Activated CD4-positive, alpha-beta T cell treated with anti-CD3 and anti-CD28 coated beads, Interleukin-2, Interleukin-4, amounts not matched to agents 100 ng/mL and 50 ng/mL, durations not matched to agents 16 hours and 8 hours (primary cell): ENCODE data around the gene DOCK8.
A peak's percentile ranks its signal among the peaks of the same experiment; 100 is the strongest.
"Not testable (repeated sequence)": the region's sequence is repeated elsewhere in the genome, so short reads cannot be mapped to it uniquely, and the experiment has no call there.

Experiments used
- DNase-seq: peaks from one replicate; pipeline ENCODE4 v3.0.0-alpha.2; 2020; ENCODE audit warnings: low spot score

DOCK8 gene

GRCh38 chr9:365436-365835 lies 150.8 kb downstream of the DOCK8 start:
- no peak for DNase-seq

- no peak for DNase-seq
These were observed 152.0 kb downstream of the DOCK8 start for GRCh38 chr9:366620-367019.

GRCh38 chr9:370086-370485 lies 155.4 kb downstream of the DOCK8 start:
- no peak for DNase-seq

- DNase-seq: no peak
These were observed 156.7 kb downstream of the DOCK8 start for GRCh38 chr9:371349-371748.

GRCh38 chr9:372128-372527 lies 157.5 kb downstream of the DOCK8 start:
- no peak for DNase-seq

GRCh38 chr9:373759-374206 lies 159.1 kb downstream of the DOCK8 start:
- no peak for DNase-seq

GRCh38 chr9:374736-375135 lies 160.1 kb downstream of the DOCK8 start:
- no peak for DNase-seq

- no peak for DNase-seq
These were observed 161.4 kb downstream of the DOCK8 start for GRCh38 chr9:376115-376514.

- DNase-seq: no peak
These were observed 163.6 kb downstream of the DOCK8 start for GRCh38 chr9:378263-378662.

GRCh38 chr9:382383-382782 lies 167.7 kb downstream of the DOCK8 start:
- DNase-seq: no peak

- DNase-seq: peak; percentile 2
These were observed 171.2 kb downstream of the DOCK8 start for GRCh38 chr9:385818-386398.

GRCh38 chr9:389159-389558 lies 174.5 kb downstream of the DOCK8 start:
- no peak for DNase-seq

- no peak for DNase-seq
These were observed 175.1 kb downstream of the DOCK8 start for GRCh38 chr9:389758-390157.

- DNase-seq: no peak
These were observed 177.6 kb downstream of the DOCK8 start for GRCh38 chr9:392077-392804.

GRCh38 chr9:394347-395052 lies 179.8 kb downstream of the DOCK8 start:
- no peak for DNase-seq

- DNase-seq: no peak
These were observed 181.7 kb downstream of the DOCK8 start for GRCh38 chr9:396396-396795.

- no peak for DNase-seq
These were observed 183.4 kb downstream of the DOCK8 start for GRCh38 chr9:398085-398484.

- no peak for DNase-seq
These were observed 186.6 kb downstream of the DOCK8 start for GRCh38 chr9:401223-401622.

- DNase-seq: no peak
These were observed 189.6 kb downstream of the DOCK8 start for GRCh38 chr9:404234-404633.

- DNase-seq: no peak
These were observed 190.7 kb downstream of the DOCK8 start for GRCh38 chr9:405341-405740.

GRCh38 chr9:406886-407654 lies 192.4 kb downstream of the DOCK8 start:
- no peak for DNase-seq

- not testable (repeated sequence) for DNase-seq
These were observed 195.0 kb downstream of the DOCK8 start for GRCh38 chr9:409655-410054.

GRCh38 chr9:414595-414994 lies 199.9 kb downstream of the DOCK8 start:
- DNase-seq: no peak
